ENCODE measurements around the gene CXCL12. TPM values are rescaled to one million over a fixed set of nuclear protein-coding genes. Genes with fewer than 3 reads are reported as not detected.
A peak's percentile ranks its signal among the peaks of the same experiment; 100 is the strongest.

Gene CXCL12
- total RNA-seq, 2 donors from 2014 or later, result 0.91 to 13.5 TPM

DNA sequence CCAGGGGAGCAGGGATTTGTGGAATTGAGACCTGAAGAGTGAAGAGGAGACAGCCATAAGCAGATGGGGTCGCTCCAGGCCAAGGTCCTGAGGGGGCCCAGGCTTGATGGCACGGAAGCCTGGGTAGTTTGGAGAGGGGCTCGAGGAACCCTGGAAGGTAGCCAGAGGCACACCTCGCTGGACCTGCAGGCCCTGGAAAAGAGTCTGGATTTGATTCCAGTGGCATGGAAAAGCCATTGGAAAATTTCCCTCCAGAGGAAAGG is 31.8 kb downstream of the CXCL12 start:
- WGBS, 2 experiments (ENCODE audit: insufficient coverage in 1 of 2, insufficient read length in 1 of 2), result 95 to 100% methylated on average over 1 to 4 of the region's 4 CpGs
- H3K27me3 Mint-ChIP-seq (ENCODE audit: insufficient read depth), result no peaks in the 10 kb centered on the region
- no peak for DNase-seq
- Histone ChIP-seq H3K27ac (ENCODE audit: low read depth, low read length) (no peak overlapping the region), H3K9ac (ENCODE audit: extremely low read depth, low read length, poor library complexity, severe bottlenecking) (no peak overlapping the region), H3K4me3 (ENCODE audit: low read length) (no peak overlapping the region), H3K36me3 (ENCODE audit: control insufficient read depth, insufficient read depth, low read length) (no peaks in the 10 kb centered on the region), H3K27me3 (ENCODE audit: control insufficient read depth, insufficient read depth, low read length, poor library complexity, severe bottlenecking) (no peaks in the 10 kb centered on the region), H3K9me3 (ENCODE audit: control insufficient read depth, low read length) (no peaks in the 10 kb centered on the region), H3K4me1 (ENCODE audit: control insufficient read depth, insufficient read depth, low read length) (peaks cover 11% of the 10 kb centered on the region)
- no peak overlapping the region for H3K27ac Mint-ChIP-seq
- H3K36me3 Mint-ChIP-seq (ENCODE audit: low read depth), result no peaks in the 10 kb centered on the region
- TF ChIP-seq, protein P1, sequence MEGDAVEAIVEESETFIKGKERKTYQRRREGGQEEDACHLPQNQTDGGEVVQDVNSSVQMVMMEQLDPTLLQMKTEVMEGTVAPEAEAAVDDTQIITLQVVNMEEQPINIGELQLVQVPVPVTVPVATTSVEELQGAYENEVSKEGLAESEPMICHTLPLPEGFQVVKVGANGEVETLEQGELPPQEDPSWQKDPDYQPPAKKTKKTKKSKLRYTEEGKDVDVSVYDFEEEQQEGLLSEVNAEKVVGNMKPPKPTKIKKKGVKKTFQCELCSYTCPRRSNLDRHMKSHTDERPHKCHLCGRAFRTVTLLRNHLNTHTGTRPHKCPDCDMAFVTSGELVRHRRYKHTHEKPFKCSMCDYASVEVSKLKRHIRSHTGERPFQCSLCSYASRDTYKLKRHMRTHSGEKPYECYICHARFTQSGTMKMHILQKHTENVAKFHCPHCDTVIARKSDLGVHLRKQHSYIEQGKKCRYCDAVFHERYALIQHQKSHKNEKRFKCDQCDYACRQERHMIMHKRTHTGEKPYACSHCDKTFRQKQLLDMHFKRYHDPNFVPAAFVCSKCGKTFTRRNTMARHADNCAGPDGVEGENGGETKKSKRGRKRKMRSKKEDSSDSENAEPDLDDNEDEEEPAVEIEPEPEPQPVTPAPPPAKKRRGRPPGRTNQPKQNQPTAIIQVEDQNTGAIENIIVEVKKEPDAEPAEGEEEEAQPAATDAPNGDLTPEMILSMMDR (conservative IDR thresholded peaks at IDR 0.05), result no peak
- H3K9me3 Mint-ChIP-seq, result no peaks in the 10 kb centered on the region
- peaks cover 35% of the 10 kb centered on the region for H3K4me1 Mint-ChIP-seq
- H3K4me3 Mint-ChIP-seq, result no peak overlapping the region

DNA sequence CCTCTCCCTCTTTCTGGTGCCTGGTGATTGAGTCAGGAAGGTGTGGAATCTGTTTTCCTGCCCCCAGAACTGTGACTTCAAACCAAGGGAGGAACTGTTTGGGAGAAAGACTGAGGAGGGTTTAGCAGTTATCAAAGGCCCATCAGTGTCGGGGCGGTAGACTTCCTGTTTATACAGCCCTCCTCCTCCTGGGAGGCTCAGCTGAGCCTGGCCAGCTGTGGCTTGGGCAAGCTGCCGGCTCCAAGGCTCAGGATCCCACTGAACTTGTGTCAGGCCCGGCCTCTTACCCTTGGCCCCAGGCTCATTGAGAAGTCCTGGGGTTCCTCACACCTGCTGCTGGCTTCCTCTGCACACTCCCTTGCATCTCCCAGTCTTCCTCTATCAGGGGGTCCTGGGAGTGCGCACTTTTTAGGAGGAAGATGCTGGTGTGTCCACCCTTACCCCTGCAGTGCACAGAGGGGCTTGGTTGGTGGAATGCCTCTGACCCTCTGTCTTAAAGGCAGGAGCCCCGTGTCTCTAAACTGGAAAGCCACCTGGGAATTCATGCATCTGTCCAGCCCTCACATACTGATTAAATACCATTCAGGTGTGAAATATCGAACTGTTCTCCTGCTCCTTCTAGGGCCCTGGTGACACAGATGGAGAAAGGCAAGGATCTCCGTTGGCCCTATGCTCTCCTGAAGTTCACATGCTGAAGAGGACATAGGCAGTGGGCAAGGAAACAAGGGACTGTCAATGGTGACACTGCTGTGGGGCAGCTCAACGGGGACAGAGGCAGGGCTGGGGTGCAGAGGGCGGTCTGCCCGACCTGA is 32.4 kb downstream of the CXCL12 start:
- Mint-ChIP-seq H3K4me3 (no peak overlapping the region), H3K9me3 (no peaks in the 10 kb centered on the region), H3K36me3 (ENCODE audit: low read depth) (no peaks in the 10 kb centered on the region), H3K4me1 (peaks cover 34% of the 10 kb centered on the region), H3K27me3 (ENCODE audit: insufficient read depth) (no peaks in the 10 kb centered on the region), H3K27ac (peak overlapping the region; percentile 26)
- 82 to 90% methylated on average over 7 to 11 of the region's 11 CpGs for WGBS, 2 experiments (ENCODE audit: insufficient coverage in 1 of 2, insufficient read length in 1 of 2)
- Histone ChIP-seq H3K27me3 (ENCODE audit: control insufficient read depth, insufficient read depth, low read length, poor library complexity, severe bottlenecking) (no peaks in the 10 kb centered on the region), H3K27ac (ENCODE audit: low read depth, low read length) (no peak overlapping the region), H3K9me3 (ENCODE audit: control insufficient read depth, low read length) (no peaks in the 10 kb centered on the region), H3K36me3 (ENCODE audit: control insufficient read depth, insufficient read depth, low read length) (no peaks in the 10 kb centered on the region), H3K4me3 (ENCODE audit: low read length) (no peak overlapping the region), H3K4me1 (ENCODE audit: control insufficient read depth, insufficient read depth, low read length) (peaks cover 11% of the 10 kb centered on the region), H3K9ac (ENCODE audit: extremely low read depth, low read length, poor library complexity, severe bottlenecking) (no peak overlapping the region)
- TF ChIP-seq, protein P1 (conservative IDR thresholded peaks at IDR 0.05), result no peak
- DNase-seq, result peak; percentile 69

DNA sequence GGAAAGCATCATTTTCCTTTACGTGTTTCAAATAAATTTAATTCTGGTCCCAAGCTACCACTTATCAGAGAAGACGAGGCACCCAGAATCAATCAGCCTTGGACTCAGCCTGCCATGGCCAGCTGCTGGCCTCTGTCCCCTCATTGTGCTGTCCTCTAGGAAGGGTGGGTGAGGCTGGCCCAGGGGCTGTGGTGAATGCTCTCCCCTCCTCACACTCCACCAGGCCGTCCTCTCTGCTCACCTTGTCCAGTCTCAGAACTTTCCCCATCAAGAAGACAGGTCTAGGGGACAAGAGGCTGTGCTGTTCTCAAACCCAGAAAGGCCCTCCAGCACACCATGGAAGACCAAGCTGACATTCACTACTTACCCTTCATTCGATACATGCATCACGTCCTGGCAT is 36.4 kb downstream of the CXCL12 start:
- H3K27ac Mint-ChIP-seq, result no peak overlapping the region
- no peaks in the 10 kb centered on the region for H3K36me3 Mint-ChIP-seq (ENCODE audit: low read depth)
- 90 to 93% methylated on average over 3 to 5 of the region's 5 CpGs for WGBS, 2 experiments (ENCODE audit: insufficient coverage in 1 of 2, insufficient read length in 1 of 2)

More for the DNA sequence above, 36.4 kb downstream of the CXCL12 start:
- no peaks in the 10 kb centered on the region for H3K9me3 Mint-ChIP-seq
- peaks cover 10% of the 10 kb centered on the region for H3K4me1 Mint-ChIP-seq
- no peaks in the 10 kb centered on the region for H3K9me3 ChIP-seq (ENCODE audit: control insufficient read depth, low read length)
- no peaks in the 10 kb centered on the region for H3K27me3 ChIP-seq (ENCODE audit: control insufficient read depth, insufficient read depth, low read length, poor library complexity, severe bottlenecking)
- peak; percentile 18 for DNase-seq
- H3K4me3 Mint-ChIP-seq, result no peak overlapping the region
- peaks cover 11% of the 10 kb centered on the region for H3K4me1 ChIP-seq (ENCODE audit: control insufficient read depth, insufficient read depth, low read length)
- no peak overlapping the region for H3K27ac ChIP-seq (ENCODE audit: low read depth, low read length)
- TF ChIP-seq, protein P1 (conservative IDR thresholded peaks at IDR 0.05), result no peak
- no peak overlapping the region for H3K4me3 ChIP-seq (ENCODE audit: low read length)
- no peak overlapping the region for H3K9ac ChIP-seq (ENCODE audit: extremely low read depth, low read length, poor library complexity, severe bottlenecking)
- H3K36me3 ChIP-seq (ENCODE audit: control insufficient read depth, insufficient read depth, low read length), result no peaks in the 10 kb centered on the region
- H3K27me3 Mint-ChIP-seq (ENCODE audit: insufficient read depth), result no peaks in the 10 kb centered on the region

All from endodermal cell (in vitro differentiated cells).